Kidney glomerular epithelial cell (primary cell): ENCODE results near the gene TEDC2.

Experiments used
- DNase-seq: peaks from one replicate; lab custom pipeline; 2025; lab: John Stamatoyannopoulos, UW

Gene TEDC2

DNA sequence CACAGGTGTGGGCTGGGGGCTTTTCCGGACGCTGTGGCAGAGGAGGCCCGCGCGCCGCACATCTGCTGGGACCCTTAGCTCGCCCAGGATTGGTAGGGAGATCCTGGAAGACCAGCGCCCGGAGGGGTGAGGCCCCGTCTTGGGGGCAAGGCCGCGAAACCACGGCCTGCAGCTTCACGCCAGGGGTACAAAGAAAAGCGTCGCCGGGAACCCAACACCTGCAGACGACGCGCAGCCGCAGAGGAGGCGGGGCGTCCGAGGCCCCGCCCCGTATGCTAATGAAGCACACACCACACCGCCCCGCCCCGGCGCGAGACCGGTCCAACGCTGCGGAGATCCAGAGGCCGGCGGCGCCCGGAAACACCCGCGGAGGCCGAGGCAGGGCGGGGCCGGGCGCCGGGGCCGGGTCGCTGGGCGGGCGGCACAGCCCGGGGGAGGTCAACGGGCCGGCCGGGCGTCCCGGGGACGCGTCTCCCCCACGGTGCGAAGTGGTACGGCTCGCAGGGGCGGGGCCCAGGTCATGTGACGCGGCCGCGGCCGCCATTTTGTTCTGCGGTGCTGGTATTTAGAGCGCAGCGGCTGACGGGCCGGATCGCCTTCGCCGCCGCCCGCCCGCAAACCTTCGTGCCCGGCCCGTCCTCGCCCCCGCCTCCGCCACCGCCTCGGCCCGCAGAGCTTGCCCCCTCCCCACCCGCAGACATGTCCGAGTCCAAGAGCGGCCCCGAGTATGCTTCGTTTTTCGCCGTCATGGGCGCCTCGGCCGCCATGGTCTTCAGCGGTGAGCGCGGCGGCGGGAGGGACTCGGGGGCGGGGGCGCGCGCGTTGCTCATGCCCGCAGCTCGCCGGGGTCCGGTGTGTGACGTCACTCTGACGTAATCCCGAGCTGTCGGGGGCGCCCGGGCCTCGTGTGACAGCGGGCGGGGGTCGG lies 53.8 kb downstream of the TEDC2 start, which contains the start of gene ATP6V0C:
ATP6V0C (plus strand) TSS at position 548 of the 928 bp plus-strand sequence; CDS start at position 700, 152 bp downstream.
- DNase-seq = peak; percentile 86
